PC-9 (cell line): Measurements from ENCODE around the gene CAPN3.
"Not testable (repeated sequence)": the region's sequence is repeated elsewhere in the genome, so short reads cannot be mapped to it uniquely, and the experiment has no call there.

Experiments used
- EZH2 ChIP-seq: fragments of 200-600 bp; sonication (generic); IDR thresholded peaks from 2 replicates; pipeline ENCODE4 v1.8.0; 2017; ENCODE audit warnings: antibody characterized with exemption, low read depth
- TF ChIP-seq, protein P1 (sequence below): fragments of 200-600 bp; sonication (generic); conservative IDR thresholded peaks from 2 replicates; pipeline ENCODE4 v1.6.1; 2017; ENCODE audit warnings: mixed run types, antibody characterized with exemption, mild to moderate bottlenecking, moderate library complexity

DNA sequence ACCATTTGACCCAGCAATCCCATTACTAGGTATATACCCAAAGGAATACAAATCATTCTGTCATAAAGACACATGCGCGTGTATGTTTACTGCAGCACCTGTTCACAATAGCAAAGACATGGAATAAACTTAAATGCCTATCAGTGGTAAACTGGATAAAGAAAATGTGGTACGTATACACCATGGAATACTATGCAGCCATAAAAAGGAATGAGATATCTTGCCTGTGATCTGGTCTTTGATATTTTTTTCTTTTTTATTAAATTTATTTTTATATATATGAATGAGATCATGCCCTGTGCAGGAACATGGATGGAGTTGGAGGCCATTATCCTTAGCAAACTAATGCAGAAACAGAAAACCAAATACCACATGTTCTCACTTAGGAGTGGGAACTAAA is 22.2 kb upstream of the CAPN3 start:
- TF ChIP-seq, protein P1, sequence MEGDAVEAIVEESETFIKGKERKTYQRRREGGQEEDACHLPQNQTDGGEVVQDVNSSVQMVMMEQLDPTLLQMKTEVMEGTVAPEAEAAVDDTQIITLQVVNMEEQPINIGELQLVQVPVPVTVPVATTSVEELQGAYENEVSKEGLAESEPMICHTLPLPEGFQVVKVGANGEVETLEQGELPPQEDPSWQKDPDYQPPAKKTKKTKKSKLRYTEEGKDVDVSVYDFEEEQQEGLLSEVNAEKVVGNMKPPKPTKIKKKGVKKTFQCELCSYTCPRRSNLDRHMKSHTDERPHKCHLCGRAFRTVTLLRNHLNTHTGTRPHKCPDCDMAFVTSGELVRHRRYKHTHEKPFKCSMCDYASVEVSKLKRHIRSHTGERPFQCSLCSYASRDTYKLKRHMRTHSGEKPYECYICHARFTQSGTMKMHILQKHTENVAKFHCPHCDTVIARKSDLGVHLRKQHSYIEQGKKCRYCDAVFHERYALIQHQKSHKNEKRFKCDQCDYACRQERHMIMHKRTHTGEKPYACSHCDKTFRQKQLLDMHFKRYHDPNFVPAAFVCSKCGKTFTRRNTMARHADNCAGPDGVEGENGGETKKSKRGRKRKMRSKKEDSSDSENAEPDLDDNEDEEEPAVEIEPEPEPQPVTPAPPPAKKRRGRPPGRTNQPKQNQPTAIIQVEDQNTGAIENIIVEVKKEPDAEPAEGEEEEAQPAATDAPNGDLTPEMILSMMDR: not testable (repeated sequence)
- not testable (repeated sequence) for TF ChIP-seq EZH2
